DND-41 (cell line): ENCODE measurements around the gene TTC8.

ENCODE experiments used
- ATAC-seq: fragments of 200-7000 bp; cut with Tn5 transposase; 3 replicates; pipeline ENCODE4 v1.9.1; 2021; ENCODE audit warnings: low read depth; ENCODE audit not compliant: insufficient read depth
- DNase-seq: peaks from one replicate; pipeline ENCODE4 v3.0.0-alpha.2; 2020
- H2AFZ ChIP-seq: 2 replicates; pipeline ENCODE4 v1.6.0; 2012; ENCODE audit warnings: low read depth, low read length
- H3K27ac ChIP-seq: 2 replicates; pipeline ENCODE4 v1.5.1; 2012; ENCODE audit warnings: low read length, inconsistent platforms
- H3K27me3 ChIP-seq: fragments of 200-600 bp; sonication (generic); 2 replicates; pipeline ENCODE4 v1.6.0; 2012; ENCODE audit warnings: low read length, mild to moderate bottlenecking, inconsistent platforms; ENCODE audit not compliant: insufficient read depth, poor library complexity
- H3K36me3 ChIP-seq: 2 replicates; pipeline ENCODE4 v1.5.1; 2012; ENCODE audit warnings: low read length, inconsistent platforms; ENCODE audit not compliant: insufficient read depth
- H3K4me1 ChIP-seq: 2 replicates; pipeline ENCODE4 v1.5.1; 2012; ENCODE audit warnings: mild to moderate bottlenecking, low read length; ENCODE audit not compliant: insufficient read depth
- H3K4me2 ChIP-seq: 2 replicates; pipeline ENCODE4 v1.6.0; 2012; ENCODE audit warnings: mild to moderate bottlenecking, moderate library complexity, low read length, inconsistent platforms; ENCODE audit not compliant: insufficient read depth
- H3K4me3 ChIP-seq, 2 experiments: fragments of 200-600 bp in 1 of 2; shearing (Covaris generic) in 1 of 2; 2 replicates each; pipeline ENCODE4 v1.5.1; 2012 to 2016; ENCODE audit warnings: inconsistent platforms in 2 of 2, low read length in 2 of 2, mild to moderate bottlenecking in 2 of 2, low read depth in 1 of 2, moderate library complexity in 1 of 2
- H3K79me2 ChIP-seq: 2 replicates; pipeline ENCODE4 v1.6.0; 2012; ENCODE audit warnings: low read length, inconsistent platforms; ENCODE audit not compliant: insufficient read depth
- H3K9ac ChIP-seq: 2 replicates; pipeline ENCODE4 v1.6.0; 2012; ENCODE audit warnings: low read depth, mild to moderate bottlenecking, inconsistent platforms, low read length, moderate library complexity
- H3K9me3 ChIP-seq: 2 replicates; pipeline ENCODE4 v1.5.1; 2012; ENCODE audit warnings: low read length, moderate library complexity, mild to moderate bottlenecking, inconsistent platforms; ENCODE audit not compliant: insufficient read depth, severe bottlenecking
- H4K20me1 ChIP-seq: 2 replicates; pipeline ENCODE4 v1.6.0; 2012; ENCODE audit warnings: low read length; ENCODE audit not compliant: insufficient read depth
- CTCF ChIP-seq: IDR thresholded peaks from 2 replicates; pipeline ENCODE4 v1.5.1; 2012; ENCODE audit warnings: borderline replicate concordance, low read length, moderate library complexity, mild to moderate bottlenecking; ENCODE audit not compliant: poor library complexity, severe bottlenecking; ENCODE audit errors: extremely low read depth
- EZH2 ChIP-seq: IDR thresholded peaks from 3 replicates; pipeline ENCODE4 v1.6.1; 2012; ENCODE audit warnings: borderline replicate concordance, low read depth, mild to moderate bottlenecking, moderate library complexity, low read length, inconsistent platforms; ENCODE audit not compliant: severe bottlenecking

The TTC8 gene

GRCh38 chr14:88838015-88838414, 13.6 kb downstream of the TTC8 start:
- no peaks in the 10 kb centered on the region for H4K20me1 ChIP-seq
- no peak overlapping the region for H3K9ac ChIP-seq
- H3K4me2 ChIP-seq = no peak overlapping the region
- no peaks in the 10 kb centered on the region for H3K79me2 ChIP-seq
- H3K27ac ChIP-seq = no peak overlapping the region
- ATAC-seq (no peak), DNase-seq (no peak)
- no peaks in the 10 kb centered on the region for H3K9me3 ChIP-seq
- TF ChIP-seq EZH2 (no peak), CTCF (no peak)
- no peak overlapping the region for H3K4me3 ChIP-seq
- no peaks in the 10 kb centered on the region for H3K27me3 ChIP-seq
- H3K4me1 ChIP-seq = no peaks in the 10 kb centered on the region
- H3K36me3 ChIP-seq = no peaks in the 10 kb centered on the region
- no peak overlapping the region for H2AFZ ChIP-seq

- Histone ChIP-seq H3K79me2 (no peaks in the 10 kb centered on the region), H3K4me1 (no peaks in the 10 kb centered on the region), H3K36me3 (no peaks in the 10 kb centered on the region), H3K9me3 (no peaks in the 10 kb centered on the region), H4K20me1 (no peaks in the 10 kb centered on the region), H3K27ac (no peak overlapping the region), H3K4me3 (no peak overlapping the region), H3K4me2 (no peak overlapping the region), H2AFZ (no peak overlapping the region), H3K9ac (no peak overlapping the region), H3K27me3 (no peaks in the 10 kb centered on the region)
- TF ChIP-seq EZH2 = no peak
- no peak for TF ChIP-seq CTCF
- ATAC-seq (no peak), DNase-seq (no peak)
These were observed 16.5 kb downstream of the TTC8 start for GRCh38 chr14:88840926-88841325.

GRCh38 chr14:88841741-88842140, 17.3 kb downstream of the TTC8 start:
- no peak for TF ChIP-seq CTCF
- Histone ChIP-seq H3K4me2 (no peak overlapping the region), H4K20me1 (no peaks in the 10 kb centered on the region), H3K79me2 (no peaks in the 10 kb centered on the region), H3K4me1 (no peaks in the 10 kb centered on the region), H3K9me3 (no peaks in the 10 kb centered on the region), H2AFZ (no peak overlapping the region), H3K27me3 (no peaks in the 10 kb centered on the region), H3K4me3 (no peak overlapping the region), H3K27ac (no peak overlapping the region), H3K9ac (no peak overlapping the region), H3K36me3 (no peaks in the 10 kb centered on the region)
- DNase-seq = no peak
- ATAC-seq = no peak

GRCh38 chr14:88842414-88842813, 18.0 kb downstream of the TTC8 start:
- Histone ChIP-seq H3K9ac (no peak overlapping the region), H3K27ac (no peak overlapping the region), H3K79me2 (no peaks in the 10 kb centered on the region), H3K27me3 (no peaks in the 10 kb centered on the region), H3K4me3 (no peak overlapping the region), H2AFZ (no peak overlapping the region), H3K4me2 (no peak overlapping the region), H3K36me3 (no peaks in the 10 kb centered on the region), H4K20me1 (no peaks in the 10 kb centered on the region), H3K4me1 (no peaks in the 10 kb centered on the region), H3K9me3 (no peaks in the 10 kb centered on the region)
- DNase-seq (no peak), ATAC-seq (no peak)
- no peak for TF ChIP-seq EZH2
- no peak for TF ChIP-seq CTCF
